ENCODE results near the gene RMP24.
"Not testable (repeated sequence)": the region's sequence is repeated elsewhere in the genome, so short reads cannot be mapped to it uniquely, and the experiment has no call there.

The RMP24 gene

DNA sequence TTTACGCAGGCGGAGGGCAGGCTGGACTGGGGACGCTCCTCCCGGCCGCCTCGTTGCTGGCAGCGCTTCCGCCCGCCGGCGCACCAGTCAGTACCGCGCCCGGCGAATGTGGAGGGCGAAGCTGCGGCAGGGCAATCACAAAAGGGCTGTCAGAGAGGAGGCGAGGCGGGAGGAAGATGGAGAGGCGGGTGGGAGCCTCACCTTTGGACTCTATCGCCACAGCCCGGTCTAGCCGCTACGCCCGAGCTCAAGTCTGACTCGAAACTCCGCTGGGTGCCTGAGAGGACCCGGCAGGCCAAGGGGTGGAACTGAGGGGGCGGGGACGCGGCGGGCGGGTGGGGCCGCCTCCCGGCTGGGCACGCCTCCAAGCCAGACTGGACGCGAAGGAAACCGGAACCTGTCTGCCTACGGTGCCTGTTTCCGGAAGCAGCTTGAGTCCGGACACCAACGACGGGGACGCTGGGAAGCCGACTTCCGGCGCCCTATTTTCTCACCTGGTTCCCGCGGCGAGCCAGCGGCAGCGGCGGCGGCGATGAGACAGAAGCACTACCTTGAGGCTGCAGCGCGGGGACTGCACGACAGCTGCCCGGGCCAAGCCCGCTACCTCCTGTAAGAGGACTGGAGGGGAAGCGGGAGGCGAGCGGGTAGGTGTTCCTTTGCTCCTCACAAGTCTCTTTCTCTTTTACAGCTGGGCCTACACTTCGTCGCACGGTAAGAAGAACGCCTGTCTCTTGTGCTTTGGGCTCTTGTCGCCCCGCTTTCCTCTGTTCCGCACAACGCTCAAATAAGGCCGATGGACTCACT lies at the start of gene RMP24:
Gene RMP24 (plus strand): TSS at position 483 of the 804 bp plus-strand sequence.
- DNase-seq: peak; percentile 95

DNA sequence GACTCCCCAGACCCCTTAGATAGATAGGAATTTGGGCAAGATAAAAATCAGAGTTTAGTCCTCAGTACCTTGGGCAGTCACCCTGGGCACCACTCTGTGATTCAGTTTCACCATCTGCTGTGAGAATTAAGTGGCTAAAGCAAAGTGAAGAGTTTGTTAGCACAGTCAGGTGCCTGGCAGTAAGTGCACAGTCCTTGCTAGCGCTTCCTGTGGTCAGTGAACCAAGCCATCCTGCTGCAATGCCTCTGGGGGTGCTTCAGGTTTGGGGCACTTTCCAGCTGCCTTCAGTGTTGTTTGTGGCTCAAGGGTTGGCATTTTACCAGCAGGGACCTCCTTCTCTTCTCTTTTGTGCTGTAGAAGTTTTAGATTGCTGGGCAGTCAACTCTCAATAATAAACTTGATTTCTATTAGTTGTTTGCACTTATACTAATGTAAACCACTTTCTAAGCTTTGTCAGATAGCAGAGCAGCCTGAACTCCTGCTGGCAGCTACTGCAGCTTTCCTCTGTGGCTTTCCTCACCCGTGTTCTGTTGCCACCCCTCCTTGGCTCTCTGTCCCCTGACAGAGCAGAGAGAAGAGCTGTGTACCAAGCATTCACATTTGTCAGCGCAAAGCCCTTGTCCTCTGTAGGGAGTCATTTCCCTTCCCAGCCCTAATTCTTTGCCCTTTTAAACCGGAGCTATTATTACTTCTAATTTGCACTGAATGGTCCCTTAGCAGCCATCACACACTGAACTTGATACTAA lies 48.4 kb upstream of the RMP24 start:
- DNase-seq: no peak

DNA sequence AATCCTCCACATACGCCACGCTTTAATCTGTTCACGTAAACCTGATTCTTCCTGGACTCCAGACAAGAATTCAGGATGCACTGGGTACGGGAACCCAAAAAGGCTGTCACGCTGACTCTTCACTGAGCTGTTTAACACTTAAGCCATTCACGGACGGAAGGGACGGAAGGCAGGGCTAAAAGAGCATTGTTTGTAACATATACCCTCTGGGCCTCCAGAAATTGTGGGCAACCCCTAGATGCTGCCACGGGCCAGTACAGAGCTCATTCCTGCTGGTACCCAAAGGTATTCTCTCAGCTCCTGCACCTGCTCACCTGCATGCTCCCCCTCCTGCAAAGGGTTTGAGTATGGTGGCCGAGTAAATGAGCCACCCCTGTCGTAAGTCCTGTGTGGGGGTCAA lies 45.6 kb upstream of the RMP24 start:
- no peak for DNase-seq

DNA sequence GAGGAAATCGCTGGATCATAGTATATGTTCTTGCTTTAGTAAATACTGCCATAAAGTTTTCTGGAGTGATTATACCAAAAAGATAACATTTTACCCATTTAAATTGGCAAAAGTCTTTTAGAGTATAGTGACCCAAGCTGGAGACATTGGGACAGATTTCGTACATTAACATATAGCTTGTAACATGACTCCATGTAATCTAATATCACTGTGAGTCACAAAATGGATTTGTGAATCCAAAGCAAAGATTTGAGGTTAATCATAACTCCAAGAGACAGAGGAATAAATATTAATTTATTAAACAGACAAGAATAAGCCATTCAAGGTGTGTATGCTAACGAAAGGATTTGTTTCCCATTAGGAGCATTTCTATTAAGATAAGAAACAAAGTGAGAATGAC lies 45.0 kb upstream of the RMP24 start:
- no peak for DNase-seq

DNA sequence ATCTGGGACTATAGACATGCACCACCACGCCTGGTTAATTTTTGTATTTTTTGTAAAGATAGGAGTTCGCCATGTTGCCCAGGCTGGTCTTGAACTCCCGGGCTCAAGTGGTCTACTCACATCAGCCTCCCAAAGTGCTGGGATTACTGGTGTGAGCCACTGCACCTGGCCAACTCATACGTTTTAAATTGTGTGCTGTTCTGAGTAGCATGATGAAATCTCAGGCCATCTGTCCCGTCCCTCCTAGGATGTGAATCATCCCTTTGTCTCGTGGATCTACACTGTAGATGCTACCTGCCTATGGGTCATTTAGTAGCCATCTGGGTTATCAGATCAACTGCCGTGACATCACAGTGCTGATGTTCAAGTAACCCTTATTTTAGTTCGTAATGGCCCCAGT lies 38.5 kb upstream of the RMP24 start:
- DNase-seq: no peak

DNA sequence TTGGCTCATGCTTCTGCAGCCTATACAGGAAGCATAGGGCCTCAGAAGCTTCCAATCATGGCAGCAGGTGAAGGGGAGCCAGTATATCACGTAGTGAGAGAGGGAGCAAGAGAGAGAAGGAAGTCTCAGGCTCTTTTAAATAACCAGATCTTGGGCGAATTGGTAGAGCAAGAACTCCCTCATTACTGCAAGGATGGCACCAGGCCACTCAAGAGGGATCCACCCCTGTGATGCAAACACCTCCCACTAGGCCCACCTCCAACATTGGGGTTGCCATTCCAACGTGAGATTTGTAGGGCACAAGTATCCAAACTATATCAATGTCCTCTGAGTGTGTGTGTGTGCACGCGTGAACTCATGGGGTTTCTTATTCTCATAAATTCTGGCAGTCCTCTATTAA lies 37.6 kb upstream of the RMP24 start:
- no peak for DNase-seq

DNA sequence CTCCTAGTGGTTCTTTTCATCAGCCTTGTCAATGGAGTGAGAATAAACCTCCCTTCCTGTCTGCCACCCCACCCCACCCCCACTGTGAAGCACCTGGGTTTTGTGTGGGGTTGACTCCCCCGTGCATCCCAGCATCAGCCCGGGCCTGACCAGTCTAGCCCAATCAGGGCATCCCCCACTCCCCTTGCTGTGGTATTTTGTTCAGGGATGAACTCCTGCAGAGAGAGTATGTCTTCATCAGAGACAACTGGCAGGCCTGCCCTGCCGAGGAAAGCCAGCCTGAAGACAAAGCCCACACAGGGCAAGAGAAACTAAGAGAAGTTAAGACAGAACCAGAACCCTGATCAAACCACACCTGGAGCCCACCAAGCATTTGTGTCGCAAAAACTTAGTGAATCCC lies 36.7 kb upstream of the RMP24 start:
- DNase-seq: no peak

DNA sequence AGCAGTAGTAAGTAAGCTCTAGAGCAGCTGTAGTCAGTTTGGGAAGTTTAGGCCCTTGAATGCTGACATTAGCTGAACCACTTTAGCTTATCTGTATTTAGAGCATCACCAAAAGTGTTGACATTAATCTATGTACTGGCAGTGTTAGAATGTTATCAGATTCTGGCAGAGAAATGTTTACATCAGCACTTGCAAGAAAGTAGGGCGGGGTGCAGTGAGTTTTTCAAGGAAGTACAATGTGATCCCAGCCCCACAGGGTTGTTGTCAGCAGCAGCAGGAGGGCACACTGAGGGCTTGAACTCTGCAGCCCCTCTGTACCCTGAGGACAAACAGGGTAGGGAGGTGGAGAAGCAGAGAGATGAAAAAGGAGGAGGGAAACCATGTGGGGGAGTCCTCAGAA lies 35.5 kb upstream of the RMP24 start:
- no peak for DNase-seq

DNA sequence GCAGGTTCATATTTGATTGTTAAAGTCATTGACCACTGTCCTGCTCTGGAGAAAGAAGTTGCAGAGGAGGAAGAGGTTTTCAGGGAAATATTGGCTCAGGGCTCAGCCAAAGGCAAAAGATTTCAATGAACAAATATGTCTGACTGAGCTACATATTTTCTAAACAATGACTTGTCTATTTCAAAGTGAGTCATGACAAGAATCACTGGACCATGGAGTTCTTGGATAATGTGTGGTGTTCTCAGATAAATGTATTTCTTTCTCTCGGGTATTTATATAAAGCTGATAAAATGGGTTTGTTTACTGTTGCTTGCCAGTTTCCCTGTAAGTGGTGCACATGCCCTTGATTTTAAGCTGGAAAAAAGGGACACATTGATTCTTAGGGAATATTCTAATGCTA lies 34.3 kb upstream of the RMP24 start:
- DNase-seq: no peak

DNA sequence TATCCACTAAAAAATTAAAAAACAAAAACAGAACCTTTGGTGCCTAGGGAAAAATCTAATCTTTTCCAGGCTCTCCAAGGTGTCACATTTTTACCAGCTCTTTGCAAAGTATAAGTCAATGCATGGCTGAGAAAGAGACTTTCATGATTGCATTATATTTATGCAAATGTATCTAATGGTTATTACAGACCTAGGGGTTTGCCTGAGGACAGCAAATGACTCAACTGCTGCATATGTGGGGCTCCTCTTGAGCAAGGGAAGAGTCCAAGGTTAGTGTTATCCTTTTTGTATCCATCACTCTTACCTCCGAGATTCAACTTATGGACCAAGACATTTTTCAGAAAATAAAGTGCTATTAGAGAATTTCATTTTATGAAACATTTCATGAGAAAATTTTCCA lies 33.9 kb upstream of the RMP24 start:
- no peak for DNase-seq

DNA sequence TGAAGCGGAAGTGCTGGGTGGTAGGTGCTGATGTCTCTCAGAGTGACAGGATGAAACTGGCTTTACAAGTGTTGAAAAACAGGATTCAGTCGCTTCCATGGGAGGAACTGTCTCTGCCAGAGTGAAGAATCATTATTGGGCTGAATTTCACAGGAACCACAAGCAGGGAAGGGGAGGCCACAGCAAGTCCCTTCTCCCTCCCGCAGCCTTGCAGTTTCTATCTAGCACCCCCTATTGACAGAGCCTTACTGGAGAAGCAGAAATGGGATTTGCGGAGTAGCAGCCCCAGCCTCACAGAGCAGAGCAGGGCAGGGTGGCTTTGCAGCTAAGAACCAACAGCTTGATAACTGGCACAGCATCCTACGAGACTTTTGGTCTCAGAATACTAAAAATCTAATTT lies 33.3 kb upstream of the RMP24 start:
- DNase-seq: no peak

DNA sequence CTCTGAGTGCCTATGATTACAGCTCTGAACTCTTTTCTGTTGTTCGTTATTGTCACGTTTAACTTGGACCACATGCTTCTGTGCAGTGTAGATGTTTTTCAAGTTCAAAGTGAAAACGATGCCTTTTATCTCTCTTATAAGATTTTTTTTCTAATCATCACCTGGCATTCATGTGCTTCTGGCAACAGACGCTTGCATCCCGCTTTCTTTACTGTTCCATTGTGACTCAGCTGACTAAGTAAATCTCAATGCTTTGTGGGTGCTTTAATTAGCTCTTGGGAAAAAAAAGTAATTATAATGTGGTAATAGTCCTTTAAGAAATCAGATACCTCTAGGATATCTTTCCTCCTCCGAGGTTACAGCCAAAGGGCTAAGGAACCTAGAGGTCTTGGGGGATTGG lies 31.2 kb upstream of the RMP24 start:
- DNase-seq: no peak

DNA sequence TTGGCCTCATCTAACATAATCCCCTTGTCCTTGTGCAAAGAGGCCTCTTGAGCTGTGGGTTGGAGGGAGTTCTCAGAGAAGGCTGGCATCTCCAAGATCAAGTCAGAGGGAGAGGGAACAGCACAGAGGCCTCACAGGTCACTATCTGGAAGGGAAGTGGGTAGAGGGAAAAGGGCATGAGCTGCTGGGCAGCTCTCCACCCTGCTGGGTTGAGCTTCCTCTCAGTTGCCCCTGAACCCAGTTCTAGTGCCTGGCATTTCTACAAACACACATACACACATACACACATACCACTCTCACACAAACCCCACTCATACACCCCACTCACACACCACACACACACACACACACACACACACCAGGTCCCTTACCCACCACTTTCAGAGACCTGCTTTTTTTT lies 30.3 kb upstream of the RMP24 start:
- no peak for DNase-seq

DNA sequence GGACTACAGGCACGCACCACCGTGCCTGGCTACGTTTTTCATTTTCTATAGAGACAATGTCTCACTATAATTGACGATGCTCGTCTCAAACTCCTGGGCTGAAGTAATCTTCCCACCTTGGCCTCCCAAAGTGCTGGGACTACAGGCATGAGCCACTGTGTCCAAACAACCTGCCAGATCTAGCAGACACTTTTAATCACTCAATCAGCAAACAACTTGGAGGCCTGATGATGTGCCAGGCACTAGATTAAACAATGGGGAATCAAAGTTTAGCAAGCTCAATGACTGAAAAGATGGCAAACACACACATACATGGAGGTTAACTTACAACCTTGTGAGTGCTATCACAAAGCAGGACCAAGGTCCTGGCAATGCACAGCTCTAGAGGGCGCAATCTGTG lies 29.8 kb upstream of the RMP24 start:
- DNase-seq: no peak

DNA sequence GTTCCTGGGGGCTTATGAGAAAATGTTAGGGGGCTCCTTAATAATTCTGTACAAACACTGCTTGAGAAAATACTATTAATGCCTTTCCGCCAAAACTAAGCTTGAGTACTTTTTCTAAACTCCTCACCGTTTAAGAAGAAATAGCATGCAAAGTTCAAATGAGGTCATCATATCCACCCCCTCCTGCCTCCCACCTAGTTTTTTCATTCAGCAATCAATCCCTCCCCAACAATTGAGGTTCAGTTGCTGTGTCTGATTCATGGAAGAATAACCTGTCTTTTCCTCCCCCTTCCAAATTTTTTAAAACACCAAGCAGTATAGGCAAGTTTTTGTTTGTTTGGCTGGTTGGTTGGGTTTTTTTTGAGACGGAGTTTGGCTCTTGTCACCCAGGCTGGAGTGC lies 24.4 kb upstream of the RMP24 start:
- DNase-seq: no peak

DNA sequence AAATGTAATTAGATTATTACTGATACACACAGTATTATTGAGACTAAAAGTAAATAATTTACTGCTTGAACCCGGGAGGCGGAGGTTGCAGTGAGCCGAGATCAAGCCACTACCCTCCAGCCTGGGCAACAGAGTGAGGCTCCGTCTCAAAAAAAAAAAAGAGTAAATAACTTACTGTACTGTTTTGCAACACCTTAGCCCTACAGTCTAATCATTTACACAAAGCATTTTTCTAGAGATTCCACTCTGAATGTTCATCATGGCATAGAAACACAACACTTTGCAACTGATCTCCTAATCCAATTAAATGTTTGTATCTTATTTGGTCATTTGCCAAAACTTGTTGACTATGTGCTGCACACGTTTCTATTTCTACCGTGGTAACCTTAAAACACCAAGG lies 23.4 kb upstream of the RMP24 start:
- no peak for DNase-seq

DNA sequence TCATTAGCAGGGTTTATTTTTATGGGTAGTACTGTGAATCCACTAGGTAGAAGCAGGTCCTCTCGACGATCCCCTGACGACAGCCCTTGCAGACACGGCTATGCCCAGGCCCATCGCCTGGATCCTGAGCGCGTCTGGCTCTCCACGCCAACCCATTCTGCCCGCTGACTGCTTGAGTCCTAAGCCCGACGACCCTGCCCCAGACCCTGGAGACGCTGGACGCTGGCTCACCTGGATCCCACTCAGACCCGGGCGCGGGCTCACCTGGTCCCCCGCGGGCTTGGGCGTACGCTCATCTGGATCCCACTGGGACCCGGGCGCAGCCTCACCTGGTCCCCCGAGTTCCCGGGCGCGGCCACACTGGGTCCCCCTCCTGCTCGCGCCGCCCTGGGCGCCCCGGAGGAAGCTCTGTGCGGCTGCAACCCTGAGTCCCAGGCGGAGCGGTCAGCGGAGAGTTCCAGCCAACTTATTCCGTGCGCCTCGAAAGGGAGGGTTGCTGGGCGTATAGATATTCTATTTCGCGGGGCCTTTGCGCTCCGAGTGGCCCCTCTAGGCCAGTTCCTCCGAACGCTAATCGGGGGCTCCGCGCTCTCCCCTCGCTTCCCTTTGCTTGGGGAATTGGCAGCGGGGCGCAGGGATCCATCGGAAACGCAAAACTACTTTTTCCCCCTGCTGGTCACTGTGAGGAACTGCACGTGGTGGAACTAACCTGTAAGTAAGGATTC lies 22.4 kb upstream of the RMP24 start:
- peak; percentile 68 for DNase-seq

DNA sequence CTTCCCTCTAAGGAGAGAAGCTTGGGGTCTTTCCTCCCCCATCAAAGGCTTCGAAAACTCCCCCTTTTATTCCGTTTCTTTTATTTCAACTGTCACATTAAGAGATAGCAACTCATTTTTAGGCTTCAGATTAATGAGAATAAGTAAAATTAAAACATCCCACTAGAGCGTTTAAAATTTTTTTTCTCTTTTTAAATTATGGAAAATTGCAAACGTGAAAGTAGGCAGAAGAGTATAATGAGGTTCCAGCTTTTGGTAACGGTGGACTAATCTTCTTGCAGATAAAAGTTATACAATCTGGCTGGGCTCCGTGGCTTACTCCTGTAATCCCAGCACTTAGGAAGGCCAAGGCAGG lies 21.9 kb upstream of the RMP24 start:
- DNase-seq: no peak

DNA sequence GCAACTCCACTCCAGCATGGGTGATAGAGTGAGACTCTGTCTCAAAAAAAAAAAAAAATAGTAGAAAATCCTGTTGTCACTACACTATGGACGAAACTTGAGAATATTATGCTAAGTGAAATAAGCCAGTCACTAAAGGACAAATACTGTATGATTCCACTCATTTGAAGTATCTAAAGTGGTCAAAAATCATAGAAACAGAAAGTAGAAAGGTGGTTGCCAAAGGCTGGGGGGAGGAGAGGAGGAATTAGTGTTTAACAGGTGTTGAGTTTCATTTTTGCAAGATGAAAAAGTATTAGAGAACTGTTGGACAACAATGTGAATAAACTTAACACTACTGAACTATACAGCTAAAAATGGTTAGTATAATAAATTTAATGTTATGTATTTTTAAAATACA lies 18.8 kb upstream of the RMP24 start:
- DNase-seq: no peak

DNA sequence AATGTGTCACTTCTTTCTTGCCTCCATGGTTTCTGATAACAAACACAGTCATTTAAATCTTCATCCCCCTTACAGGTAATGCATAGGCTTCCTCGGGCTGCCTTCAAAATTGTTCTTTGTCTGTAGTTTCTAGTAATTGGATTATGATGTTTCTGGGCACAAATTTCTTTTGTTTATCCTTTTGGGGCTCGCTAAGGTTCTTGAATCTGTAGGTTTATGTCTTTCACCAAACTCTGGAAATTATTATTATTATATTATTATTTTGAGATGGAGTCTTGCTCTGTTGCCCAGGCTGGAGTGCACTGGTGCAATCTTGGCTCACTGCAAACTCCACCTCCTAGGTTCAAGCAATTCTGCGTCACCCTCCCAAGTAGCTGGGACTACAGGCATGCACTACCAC lies 16.3 kb upstream of the RMP24 start:
- no peak for DNase-seq

DNA sequence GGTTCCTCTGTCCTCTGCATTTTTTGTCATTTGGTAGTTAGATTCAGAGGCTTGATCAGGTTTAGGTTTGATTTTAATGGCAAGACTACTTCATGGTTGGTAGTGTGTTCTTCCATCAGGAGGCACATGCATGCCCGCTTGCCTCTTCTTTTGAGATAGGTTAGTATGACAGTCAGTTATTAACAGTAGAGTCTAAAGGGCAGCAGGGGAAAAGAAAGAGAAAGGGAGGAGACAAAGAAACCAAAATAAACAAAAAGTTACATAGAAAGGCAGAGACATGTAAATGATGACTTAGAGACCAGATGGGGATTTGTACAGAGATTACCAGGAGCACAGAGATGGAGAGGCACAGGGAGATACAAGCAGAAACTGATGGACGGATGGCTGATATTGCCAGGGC lies 10.2 kb upstream of the RMP24 start:
- DNase-seq: no peak

DNA sequence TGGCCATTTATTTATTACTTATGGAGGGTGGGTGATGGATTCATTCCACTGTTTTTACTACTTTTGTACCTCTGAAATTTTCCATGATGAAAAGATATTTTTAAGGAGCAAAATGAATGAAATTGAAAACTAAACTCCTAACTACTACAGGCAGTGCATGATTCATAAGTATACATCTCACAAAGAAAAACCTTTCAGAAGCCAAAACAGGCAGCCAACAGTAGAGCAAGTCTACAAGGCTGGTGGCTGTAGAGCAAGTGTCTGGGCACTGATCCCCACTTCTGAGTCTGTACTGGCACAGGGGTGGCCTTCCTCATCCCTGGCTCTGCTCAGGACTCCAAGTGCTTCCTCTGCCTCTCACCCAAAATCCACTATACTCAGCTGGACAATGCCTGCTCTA lies 8.2 kb upstream of the RMP24 start:
- no peak for DNase-seq

DNA sequence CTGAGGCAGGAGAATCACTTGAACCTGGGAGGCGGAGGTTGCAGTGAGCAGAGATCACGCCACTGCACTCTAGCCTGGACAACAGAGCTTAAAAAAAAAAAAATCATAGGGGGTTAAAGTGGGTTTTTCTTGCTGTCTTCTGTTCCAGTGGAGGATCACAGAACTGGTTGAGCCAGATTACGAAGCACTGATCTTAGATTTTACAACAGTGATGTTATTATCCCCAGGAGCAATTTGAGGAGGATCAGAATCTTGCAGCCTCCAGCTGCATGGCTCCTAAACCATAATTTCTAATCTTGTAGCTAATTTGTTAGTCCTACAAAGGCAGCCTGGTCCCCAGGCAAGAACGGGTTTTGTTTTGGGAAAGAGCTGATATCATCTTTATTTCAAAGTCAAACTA lies 4.6 kb upstream of the RMP24 start:
- not testable (repeated sequence) for DNase-seq

DNA sequence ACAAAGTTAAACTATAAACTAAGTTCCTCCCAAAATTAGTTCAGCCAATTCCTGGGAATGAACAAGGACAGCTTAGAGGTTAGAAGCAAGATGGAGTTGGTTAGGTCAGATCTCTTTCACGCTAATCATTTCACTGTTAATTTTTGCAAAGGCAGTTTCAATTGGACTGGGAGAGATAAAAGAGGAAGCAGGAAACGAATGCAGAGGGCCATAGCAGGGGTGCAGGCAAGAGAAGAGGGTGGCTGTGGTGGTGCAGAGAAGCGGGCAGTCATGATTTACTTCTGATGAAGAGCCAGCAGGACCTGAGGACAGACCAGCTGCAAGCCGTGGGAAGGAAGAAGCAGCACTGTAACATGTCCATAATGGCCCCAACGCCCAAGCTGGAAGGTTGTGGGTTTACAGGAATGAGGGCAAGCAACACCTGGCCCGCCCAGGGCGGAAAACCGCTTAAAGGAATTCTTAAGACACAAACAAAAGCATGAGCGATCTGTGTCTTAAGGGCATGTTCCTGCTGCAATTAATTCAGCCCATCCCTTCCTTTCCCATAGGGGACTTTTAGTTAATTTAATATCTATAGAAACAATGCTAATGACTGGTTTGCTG lies 4.1 kb upstream of the RMP24 start:
- DNase-seq: no peak
